SKM-1 treated with dmso at 0.1 percent for 144 hours (cell line): ENCODE data around the gene DAAM1.

ENCODE experiments used
- DNase-seq: peaks from one replicate; lab custom pipeline; 2025; ENCODE audit not compliant: unreplicated experiment; lab: John Stamatoyannopoulos, UW

DAAM1 gene

GRCh38 chr14:59337141-59337611, 148.7 kb downstream of the DAAM1 start:
- no peak for DNase-seq

- DNase-seq, result no peak
Measured at GRCh38 chr14:59338761-59339160, 150.3 kb downstream of the DAAM1 start.

GRCh38 chr14:59339524-59340330, 151.3 kb downstream of the DAAM1 start:
- no peak for DNase-seq

- no peak for DNase-seq
Measured at GRCh38 chr14:59341858-59342477, 153.5 kb downstream of the DAAM1 start.

DNA sequence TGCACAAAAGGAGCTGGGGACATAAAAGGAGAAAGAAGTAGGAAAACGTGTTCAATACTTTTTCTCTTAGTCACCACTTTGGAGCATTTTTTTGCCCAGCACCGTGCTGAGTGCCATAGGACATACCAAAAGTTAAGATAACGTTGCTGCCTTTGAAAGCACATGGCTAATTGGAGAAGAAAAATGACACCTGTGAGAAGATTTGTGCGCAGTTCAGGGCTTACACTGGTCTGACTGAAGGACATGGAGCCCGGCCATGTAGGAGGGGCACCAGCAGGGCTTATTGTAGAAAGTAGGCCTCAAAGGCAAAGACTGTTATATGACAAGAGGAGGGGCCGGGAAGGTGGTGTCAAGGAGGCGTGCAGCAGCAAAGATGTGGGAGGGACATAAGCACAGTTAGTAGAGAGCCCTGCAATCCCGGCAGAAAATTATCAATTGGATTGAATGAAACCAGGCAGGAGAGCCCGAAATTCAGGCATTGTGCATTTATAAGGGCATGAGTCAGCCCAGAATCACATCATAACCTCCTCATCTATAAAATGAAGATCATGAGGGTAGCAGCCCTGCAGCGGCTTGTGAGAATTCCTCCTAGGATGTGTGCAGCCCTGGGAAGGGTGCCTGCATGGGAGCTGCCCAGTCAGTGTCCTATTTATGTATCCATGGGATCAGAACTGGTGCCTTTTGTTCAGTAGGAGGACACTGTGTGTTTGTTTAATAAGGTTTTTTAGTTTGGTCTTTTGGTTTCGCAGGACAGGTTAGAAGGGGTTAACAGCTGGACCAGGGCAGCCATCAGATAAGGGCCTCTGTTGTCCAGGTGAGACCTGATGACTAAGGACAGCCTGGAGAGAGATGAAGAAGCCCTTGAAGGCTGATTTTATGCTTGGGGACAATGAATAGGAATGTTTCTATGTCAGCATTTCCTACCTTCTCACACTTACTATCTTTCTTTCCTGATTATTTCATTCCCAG, 154.3 kb downstream of the DAAM1 start:
- no peak for DNase-seq

- DNase-seq, result no peak
Measured at GRCh38 chr14:59343585-59343984, 155.1 kb downstream of the DAAM1 start.

DNA sequence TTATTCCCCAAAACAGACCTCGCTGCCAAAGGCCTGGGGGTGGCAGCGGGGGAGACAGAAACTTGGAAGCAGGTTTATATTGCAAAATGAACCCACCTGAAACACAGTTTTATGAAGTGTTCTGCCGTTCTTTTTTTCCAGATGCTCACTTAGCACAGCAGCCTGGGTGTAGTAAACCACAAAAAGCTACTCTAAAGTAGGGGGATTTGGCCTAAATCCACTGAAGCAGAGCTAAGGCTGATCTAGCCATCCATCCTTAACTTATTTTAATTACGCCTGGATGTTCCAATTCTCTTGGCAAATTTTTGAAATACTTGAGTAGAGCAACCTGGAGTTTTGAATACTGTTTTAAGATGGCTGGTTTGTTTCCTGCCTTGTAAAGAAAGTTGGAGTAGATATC, 155.5 kb downstream of the DAAM1 start:
- DNase-seq, result no peak

- DNase-seq, result no peak
Measured at GRCh38 chr14:59344691-59345455, 156.4 kb downstream of the DAAM1 start.

DNA sequence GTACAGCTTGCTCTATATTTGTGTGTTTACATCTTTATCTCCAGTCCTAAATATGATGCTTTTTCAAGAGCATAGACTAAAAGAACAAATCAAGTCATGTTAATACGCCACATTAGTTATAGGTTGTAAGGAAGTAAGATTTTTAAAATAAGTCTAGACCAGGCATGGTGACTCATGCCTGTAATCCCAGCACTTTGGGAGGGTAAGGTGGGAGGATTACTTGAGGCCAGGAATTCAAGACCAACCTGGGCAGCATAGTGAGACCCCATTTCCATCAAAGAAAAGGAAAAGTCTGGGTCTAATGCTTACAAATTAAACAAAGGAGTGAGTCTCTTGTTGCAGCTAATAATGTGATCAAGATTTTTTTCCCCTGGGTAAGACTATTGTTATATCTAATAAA, 157.9 kb downstream of the DAAM1 start:
- no peak for DNase-seq

GRCh38 chr14:59346796-59347510, 158.5 kb downstream of the DAAM1 start:
- DNase-seq, result no peak

- DNase-seq, result no peak
Measured at GRCh38 chr14:59347511-59347900, 159.0 kb downstream of the DAAM1 start.

DNA sequence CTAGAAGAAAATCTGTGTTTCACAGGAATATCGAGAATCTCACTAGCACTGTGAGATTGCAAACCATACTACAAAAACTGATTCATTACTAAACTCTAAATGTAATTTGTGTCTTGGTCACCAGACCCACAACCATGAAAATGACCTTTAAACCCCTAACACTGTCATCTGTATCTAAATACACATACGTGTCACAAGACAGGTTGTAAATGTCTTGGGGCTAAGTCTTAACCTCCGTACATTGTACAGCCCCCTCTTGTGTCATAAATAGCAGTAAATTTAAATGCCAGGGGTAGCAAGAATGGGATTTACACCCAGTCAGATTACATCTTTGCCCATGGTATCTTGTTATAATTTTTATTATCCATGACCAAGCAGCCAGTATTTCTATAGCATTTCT, 159.4 kb downstream of the DAAM1 start:
- DNase-seq, result no peak

DNA sequence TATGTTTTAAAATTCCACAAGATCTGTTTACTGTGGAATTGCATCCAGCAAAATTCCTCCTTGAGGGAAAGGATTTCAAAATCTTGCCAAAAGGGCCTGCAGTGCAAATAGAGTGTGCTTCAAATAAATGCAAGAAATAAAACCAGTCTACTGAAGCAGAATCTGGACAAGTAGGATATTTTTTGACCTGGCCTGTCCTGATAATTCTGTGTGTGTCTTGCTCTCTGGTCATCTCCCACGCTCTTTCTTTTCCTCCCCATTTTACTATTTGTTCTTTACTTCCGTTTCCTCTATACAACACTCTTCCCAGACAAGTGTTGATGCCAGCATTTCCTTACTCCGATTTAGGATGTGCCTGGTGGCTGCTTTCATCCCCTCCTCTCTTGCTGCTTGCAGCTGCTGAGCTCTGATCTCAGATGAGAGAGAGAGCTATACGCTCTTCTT, 160.8 kb downstream of the DAAM1 start:
- no peak for DNase-seq

- DNase-seq, result no peak
Measured at GRCh38 chr14:59352961-59353360, 164.5 kb downstream of the DAAM1 start.

DNA sequence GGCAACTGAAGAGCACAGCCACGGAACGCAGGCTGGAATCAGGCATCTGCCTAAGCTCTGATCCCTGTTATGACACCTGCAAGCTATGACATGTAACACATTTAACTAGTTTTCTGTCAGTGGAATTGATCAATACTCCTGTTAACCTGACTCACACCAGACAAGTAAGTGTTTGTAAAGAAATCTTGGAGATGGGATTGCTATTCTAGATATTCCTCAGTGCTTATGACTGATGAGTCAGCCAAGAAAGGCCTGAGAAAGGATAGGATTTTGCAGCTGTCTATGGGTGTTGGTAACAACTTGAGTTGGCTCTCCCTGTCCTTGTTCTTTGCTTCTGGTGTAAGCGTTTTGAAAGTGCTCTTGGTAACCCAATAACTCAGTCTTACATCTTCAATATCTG, 166.2 kb downstream of the DAAM1 start:
- no peak for DNase-seq

GRCh38 chr14:59355091-59355490, 166.6 kb downstream of the DAAM1 start:
- DNase-seq, result no peak

- no peak for DNase-seq
Measured at GRCh38 chr14:59356312-59356711, 167.8 kb downstream of the DAAM1 start.

GRCh38 chr14:59356767-59357166, 168.3 kb downstream of the DAAM1 start:
- no peak for DNase-seq

- DNase-seq, result peak; percentile 64
Measured at GRCh38 chr14:59358102-59358501, 169.6 kb downstream of the DAAM1 start.

DNA sequence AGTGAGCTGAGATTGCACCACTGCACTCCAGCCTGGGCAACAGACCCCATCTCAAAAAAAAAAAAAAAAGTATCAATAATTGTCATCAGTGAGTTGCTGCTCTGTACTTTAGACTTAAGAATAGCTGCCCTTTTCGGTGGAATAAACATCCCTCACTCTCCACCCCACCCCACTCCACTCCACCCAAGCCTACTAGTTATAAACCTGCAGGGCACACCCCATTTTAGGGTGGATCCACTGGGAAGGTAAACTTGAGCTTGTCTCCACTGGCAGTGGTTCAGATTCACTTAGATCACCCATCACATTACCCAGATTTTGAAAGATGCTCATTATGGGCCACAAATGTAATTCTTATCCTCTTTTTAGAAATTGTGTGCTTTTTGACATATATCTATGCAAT, 170.3 kb downstream of the DAAM1 start:
- DNase-seq, result no peak
